NCI-H82 (cell line): ENCODE measurements around the gene DCAF4.
"Not testable (repeated sequence)": the region's sequence is repeated elsewhere in the genome, so short reads cannot be mapped to it uniquely, and the experiment has no call there.

Source experiments
- DNase-seq: peaks from one replicate; lab custom pipeline; 2025; lab: John Stamatoyannopoulos, UW

DCAF4 gene

DNA sequence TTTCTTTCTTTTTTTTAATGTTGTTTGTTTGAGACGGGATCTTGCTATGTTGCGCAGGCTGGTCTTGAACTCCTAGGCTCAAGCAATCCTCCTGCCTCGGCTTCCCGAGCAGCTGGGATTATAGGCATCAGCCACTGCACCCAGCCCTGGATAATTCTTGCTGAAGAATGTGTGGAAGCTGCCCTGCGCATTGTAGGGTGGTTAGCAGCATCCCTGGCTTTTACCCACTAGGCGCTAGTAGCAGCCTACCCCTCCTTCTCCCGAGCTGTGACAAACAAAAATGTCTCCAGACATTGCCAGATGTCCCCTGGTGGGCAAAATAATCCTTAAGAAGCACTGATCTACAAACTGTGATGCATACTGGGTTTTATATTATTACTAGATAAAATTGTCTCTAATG, 6.6 kb downstream of the DCAF4 start:
- peak; percentile 77 for DNase-seq

DNA sequence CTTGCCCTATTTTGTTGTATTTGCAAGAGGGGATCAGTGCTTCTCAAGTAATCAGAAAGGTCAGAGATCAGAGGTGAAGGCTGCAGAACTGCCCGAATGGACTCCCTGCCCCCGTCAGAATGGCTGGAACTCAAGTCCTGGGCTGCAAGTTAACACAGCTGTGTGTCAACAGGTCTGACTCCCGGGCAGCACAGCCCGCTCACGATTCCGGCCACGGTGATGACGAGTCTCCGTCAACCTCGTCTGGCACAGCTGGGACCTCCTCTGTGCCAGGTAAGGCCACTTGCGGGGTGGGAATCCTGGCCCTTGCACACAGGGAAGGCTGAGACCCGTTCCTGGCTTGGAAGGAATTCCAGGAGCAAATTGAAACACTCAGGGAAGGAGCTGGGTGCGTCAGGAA, 13.4 kb downstream of the DCAF4 start:
- DNase-seq, result no peak

DNA sequence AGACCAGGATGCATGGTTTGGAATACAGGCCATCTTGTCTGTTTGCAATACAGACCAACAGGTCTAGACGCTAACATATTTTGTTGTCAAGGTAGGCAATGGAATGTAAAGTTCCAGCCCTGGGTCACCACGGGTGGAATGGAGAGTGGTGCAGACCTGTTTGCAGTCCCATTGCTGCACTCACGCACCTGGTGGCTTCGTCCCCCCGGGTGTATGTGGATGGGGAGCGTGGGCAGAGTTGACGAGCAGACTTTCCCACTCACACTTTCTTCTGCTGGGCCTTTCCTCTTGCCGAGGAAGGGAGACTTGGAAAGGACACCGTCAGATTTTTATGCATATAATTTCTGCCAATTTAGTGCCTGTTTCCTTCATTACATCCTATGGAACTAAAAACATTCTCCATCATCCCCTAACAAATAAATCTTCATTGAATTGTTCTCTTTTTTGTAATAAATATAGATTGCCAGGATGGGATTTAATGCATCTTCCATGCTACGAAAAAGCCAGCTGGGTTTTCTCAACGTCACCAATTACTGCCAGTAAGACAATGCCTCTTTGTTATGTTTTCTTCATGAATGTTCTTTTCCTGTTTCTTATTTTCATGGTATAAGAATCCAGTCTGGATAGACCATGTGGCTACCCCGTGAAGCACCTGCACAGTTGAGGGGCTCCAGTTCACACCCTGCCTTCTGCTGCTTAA, 15.2 kb downstream of the DCAF4 start:
- no peak for DNase-seq

DNA sequence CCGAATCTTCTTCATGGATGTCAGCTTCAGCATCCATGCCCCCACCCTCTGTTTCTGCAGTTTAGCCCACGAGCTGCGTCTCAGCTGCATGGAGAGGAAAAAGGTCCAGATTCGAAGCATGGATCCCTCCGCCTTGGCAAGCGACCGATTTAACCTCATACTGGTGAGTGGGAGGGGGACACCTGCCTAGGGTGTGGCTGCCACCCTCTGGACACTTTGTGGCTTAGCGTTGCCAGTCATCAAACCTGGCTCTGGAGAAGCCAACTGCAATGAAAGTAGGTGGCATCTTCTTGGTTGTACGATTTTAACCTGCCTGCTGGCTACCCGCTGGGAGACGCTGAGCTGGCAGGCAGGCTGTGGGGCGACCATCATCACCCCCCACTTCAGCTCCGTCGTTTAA, 16.7 kb downstream of the DCAF4 start:
- peak; percentile 63 for DNase-seq

DNA sequence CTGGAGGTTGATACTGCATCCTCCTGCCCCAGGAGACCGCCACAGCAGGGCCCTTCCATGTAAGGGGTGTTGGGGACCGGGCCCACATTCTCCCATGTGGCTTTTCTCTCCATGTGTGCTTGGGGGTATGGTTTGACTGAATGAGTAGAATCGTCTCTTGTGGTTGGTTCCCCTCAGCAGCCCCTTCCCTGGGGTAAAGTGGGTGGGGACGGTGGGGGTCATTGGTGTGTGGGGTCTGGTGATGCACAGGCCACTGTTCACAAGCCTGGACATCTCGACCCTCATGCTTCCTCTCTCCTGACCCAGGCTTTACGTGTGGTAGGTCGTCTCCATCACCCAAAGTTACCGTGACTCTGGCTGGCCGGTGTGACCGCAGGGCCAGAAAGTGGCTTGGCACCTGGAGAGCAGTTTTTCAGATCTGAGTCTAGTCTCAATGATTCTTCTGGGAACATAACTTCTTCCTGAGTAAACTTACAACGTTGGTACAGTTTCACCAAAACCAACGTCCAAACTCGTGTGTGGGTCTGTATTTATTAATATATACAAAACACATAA, 17.7 kb downstream of the DCAF4 start:
- DNase-seq, result no peak

DNA sequence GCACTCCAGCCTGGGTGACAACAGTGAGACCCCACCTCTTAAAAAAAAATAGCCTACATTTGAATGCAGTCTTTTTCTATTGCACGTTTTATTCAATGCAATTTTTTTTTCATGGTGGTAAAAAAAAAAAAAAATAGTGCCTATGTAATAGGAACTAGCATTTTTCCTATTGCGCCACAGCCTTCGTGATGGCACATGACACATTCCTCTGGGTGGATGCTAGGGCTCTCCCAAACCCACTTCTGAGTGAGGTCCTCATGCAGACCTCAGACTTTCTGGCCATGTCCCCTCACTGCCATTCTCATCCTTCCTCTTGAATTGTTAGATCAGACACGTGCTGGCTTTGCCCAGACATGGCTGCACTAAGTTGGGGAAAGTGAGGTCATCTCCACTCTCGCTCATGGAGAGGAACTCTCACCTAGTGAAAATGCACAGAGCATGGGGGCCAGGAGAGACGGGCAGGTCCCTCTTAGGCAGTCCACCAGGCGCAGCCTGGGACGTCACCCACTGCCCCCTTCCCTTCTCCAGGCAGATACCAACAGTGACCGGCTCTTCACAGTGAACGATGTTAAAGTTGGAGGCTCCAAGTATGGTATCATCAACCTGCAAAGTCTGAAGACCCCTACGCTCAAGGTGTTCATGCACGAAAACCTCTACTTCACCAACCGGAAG, 19.2 kb downstream of the DCAF4 start:
- no peak for DNase-seq

DNA sequence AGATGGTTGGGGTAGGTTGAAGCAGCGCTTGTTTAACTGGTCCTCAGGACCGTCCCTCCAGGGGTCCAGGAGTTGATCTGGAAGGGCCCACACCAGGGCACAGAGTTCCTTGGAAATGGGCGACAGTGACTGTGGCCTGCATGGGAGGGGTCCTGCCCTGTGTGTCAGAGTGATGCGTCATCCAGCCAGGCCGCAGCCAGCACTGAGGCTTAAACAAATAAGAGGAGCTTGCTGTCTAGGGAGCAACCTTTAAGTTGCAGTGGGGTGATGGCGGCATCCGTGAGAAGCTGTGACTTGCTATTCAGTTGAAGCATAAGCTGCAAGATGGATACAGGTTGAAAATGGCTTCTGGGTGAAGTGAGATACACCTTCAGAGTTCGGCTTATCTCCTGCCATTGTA, 20.2 kb downstream of the DCAF4 start:
- no peak for DNase-seq

DNA sequence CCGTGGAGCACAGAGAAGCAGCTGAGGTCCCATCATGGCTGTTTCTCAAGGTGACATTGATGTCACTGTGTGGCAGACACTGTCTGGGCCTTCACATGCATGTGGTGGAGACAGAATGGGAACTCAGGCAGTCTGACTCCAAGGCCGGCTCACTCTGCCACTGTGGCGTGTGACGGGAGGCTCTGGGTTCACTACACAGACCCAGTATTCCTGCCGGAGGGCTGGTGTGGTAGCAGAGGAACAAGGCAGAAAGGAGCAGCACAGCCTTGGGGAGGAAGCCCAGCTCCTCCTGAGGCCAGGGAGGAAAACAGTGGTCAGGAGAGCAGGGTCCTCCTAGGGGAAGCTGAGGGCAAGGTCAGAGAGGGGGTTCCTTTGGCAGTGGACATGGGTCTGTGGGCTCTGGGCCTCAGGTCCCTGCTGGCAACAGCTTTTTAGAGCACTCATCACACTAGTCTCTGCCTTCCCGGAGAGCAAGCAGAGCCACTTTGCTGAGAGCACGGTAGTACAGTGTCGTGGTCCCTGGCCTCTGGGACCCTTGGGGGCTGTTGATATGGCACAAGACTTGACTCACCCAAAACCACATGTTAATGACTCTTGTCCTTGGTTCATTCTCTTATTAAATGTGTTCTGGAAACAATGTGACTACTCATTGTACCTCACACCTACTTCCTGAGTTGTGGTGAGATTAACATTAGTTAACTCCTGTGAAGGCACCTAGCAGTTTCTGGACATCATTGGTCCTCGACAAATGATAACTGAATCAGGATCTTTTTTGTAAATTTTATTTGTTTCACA, 21.3 kb downstream of the DCAF4 start:
- no peak for DNase-seq

DNA sequence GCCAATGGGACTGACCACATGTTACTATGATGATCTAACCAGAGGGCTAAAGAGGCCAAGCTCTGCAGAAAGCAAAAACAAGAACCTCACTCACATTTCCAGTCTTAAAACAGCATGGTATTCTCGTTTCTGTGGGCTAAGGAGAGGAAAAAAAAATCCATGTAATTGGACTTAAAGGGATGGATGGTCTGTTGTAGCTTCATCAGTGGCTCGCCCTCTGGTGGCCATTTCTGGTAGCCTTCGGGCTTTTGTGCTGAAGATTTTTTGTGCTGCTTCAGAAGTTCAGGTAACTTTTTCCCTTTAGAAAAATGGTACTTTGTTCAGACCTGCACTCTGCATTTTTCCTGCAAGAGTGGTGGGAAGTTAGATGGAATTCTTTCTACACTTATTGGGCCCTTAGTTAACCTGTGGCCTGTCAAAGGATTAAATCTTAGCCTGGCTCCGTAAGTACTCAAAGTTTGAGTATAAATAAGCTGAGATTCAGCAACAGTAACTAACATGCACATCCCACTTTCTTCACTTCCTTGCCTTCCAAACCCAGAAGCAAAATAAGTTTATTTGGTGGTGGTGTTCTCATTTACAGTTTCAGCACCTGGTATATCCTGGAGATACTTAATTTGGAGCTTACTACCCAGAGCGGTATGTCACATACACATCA, 22.3 kb downstream of the DCAF4 start:
- peak; percentile 87 for DNase-seq

DNA sequence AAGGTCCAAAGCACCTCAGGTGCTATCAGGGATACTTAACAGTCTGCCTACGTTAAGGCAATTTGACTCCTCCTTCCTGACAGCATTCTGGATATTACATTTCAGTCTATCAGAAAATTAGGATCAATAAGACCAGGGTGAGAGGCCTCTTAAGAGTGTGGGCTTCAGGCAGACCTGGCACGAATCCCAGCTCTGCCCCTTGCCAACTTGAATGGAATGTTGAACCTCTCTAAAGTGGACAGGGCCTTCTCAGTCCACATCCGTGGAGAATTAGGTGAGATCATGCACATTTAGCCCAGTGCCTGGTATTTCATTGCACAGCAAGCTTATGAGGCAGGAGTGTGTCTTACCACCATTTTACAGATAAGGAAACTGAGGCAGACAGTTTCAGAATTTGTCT, 25.9 kb downstream of the DCAF4 start:
- no peak for DNase-seq

DNA sequence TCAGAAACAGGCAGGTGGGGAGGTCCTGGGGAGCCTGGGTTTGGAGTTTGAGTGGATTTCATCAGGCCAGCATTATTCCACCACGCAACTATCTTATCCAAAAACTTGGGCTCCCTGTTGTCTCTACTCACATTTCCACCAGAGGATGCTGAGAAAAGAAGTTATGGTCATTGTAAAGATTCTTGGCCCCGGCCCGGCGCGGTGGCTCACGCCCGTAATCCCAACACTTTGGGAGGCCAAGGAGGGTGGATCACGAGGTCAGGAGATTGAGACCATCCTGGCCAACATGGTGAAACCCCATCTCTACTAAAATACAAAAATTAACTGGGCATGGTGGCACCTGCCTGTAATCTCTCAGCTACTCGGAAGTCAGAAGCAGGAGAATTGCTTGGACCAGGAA, 30.5 kb downstream of the DCAF4 start:
- not testable (repeated sequence) for DNase-seq

DNA sequence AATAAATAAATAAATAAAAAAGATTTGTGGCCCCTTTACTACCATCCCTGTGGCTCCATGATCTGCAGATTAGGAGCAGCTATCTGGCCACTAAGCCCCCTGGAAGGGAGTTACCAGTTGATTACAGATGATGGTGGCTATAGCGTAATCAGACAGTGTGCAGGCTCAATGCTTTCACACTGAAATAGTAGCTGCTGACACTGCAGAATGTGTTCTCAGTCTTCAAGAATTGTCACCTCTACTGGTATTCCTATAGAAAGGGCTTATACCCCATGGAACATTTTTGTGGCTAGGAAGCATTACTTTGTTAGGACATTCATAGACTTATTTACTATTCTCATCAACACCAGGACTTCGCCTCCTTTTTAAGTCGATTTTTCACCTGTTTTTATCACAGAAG, 30.9 kb downstream of the DCAF4 start:
- no peak for DNase-seq

DNA sequence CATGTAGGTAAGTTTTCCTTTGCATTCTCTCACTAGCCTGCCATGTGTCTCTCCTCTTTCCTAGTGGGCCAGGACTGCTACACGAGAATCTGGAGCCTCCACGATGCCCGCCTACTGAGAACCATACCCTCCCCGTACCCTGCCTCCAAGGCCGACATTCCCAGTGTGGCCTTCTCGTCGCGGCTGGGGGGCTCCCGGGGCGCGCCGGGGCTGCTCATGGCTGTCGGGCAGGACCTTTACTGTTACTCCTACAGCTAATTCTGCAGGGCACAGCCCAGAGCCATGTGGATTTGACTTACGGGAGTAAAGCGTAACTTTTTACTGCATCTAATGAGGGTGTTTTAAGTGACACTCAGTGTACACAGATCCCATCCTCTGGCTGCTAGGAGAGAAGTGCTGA, 32.3 kb downstream of the DCAF4 start:
- no peak for DNase-seq

DNA sequence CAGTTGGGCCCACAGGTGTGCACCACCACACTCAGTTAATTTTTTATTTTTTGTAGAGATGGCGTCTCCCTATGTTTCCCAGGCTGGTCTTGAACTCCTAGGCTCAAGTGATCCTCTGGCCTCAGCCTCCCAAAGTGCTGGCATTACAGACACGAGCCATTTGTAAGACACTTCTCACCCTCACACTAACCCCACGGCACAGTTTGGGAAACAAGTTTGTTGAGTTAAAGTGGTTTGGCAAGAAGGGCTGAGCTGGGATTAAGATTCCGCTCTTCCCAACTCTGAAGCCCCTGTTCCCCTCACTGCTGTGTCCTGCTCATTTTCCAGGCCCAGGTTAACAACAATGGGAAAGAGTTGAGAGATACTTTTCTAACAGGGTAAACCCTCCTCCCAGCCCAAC, 34.8 kb downstream of the DCAF4 start:
- DNase-seq, result not testable (repeated sequence)

DNA sequence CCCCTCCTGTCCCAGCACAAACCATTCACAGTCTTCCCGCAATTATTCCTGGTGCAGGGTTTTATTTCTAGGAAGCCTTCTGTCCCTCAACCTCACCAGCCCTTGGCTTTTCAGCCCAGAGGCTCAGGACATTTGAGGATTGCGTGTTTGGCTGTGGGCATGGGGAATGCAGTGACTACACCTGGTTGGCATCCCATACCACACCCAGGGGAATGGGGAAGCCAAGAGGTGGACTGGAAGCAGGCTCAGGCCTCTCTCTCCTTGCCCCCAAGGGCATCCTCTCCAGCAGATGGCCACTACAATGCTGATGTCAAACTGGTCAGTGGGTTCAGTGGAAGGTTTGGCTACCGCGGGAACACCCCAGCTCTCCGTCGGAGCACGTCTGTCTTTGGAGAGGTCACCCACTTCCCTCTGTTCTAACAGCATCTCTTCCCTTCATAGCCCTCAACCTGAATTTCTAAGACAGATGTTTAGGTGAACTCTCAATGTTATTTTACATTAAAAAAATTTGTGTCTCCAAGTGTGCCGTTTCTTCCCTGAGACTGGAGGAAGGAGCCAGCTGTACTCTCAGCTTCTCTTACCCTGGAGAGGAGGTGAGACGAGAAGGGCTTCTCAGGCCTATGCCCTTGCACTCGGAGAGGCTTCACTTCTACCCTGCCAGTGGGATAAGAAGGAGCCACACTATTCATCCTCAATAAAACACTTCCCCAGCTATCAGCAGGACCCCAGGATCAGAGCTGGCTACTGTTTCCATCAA, 35.5 kb downstream of the DCAF4 start:
- no peak for DNase-seq

DNA sequence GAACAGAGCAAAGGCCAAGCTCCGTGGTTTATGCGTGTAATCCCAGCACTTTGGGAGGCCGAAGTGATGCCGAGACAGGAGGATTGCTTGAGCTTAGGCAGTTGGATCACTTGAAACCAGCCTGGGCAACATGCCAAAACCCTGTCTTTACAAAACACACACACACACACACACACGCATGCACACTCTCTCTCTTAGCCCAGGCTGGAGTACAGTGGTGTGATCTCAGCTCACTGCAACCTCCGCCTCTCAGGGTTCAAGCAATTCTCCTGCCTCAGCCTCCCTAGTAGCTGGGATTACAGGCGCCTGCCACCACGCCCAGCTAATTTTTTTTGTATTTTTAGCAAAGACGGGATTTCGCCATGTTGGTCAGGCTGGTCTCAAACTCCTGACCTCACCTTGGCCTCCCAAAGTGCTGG, 36.1 kb downstream of the DCAF4 start:
- DNase-seq, result peak; percentile 95

DNA sequence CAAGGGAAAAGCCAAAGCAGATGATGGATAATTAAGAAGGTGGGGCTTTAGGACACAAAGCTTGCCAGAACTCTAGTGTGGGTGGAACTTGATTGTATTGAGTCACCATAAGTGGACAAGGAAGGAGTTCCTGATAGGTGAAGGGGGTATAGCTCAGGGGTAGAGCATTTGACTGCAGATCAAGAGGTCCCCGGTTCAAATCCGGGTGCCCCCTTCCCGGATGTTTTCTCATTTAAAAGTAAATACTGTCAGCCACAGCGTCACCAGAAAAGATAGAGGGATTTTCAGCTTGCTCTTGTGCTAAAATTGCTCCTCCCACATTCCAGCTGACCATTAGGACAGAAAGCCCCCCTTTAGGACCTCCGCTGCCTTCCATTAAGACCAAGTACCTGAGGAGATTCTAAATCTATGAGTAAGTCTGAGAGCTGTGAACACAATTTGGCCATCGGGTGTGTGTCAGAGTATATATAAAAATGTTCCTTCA, 36.6 kb downstream of the DCAF4 start:
- DNase-seq, result peak; percentile 90

DNA sequence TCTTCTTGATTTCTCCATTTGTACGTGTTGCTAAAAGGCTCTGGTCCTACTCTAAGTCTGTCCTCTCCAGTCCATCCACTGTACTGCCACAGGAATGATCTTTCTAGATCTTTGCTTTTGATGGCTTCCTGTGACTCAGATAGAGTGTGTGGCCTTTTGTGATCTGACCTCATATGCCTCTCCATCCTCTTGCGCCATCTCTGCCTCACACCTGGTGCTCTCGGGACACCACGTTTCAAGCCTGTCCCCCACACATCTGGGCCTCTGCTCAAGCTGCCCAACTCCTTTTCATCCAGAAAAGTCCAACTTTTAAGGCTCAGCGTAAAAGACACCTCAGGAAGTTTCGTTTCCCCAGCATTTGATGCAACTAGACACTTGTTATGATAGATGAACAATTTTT, 39.0 kb downstream of the DCAF4 start:
- no peak for DNase-seq

DNA sequence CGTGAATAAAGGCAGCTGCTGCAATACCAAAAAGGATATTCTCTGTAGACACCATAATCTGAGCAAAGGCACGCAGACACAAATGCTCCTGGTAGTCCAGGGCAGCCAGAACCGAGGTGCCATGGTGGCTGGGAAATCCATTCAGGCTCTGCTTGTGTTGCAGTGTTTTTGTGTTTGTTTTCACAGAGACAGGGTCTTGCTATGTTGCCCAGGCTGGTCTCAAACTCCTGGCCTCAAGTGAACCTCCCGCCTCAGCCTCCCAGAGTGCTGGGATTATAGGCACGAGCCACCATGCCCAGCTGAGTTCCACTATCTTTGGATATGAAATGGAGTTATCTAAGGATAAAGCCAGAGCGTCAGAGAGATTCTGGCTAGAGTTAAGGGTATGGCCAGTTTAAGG, 39.8 kb downstream of the DCAF4 start:
- DNase-seq, result no peak

DNA sequence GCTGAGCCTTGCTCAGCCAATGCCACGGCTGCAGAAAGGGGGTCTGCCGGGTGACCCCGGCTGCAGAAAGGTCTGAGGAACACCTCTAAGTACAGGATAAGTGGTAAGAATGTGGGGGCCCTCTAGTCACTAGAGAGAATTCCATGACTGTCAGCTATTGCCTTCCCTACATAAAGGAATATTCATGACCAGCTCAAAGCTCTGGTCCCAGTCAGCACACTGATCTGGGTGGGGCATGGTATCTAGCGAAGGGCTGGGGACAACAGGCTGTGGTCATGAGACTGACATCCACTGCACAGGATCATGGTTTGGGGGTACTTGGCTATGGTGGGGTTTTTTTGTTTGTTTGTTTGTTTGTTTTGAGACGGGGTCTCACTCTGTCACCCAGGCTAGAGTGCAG, 42.1 kb downstream of the DCAF4 start:
- DNase-seq, result no peak

DNA sequence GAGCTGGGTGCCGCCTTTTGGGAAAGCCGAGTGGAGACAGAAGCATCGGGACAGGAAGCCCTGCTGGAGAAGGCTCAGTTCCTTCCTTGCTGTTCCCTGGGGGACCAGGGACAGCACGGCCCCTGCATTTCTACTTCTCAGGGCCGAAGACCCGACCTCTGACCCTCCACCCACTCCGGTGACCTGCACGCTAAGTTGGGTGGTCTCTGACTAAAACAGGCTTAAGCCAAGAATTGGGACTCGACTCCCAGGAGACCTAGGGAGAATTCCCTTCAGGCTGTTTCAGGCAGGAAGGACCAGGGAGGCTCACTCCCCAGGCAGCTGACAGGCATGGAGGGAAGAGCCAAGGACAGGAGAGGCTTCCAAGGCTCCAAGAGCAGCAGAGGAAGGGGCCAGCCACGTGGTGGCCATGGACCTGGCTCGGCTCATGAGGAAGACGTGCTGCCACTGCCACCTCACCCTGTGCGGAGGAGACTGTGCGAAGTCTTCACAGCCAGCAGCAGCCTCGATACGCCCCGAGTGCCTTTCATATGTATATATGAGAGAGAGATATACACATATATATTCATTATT, 43.9 kb downstream of the DCAF4 start:
- DNase-seq, result peak; percentile 76
